HCT116 (cell line): ENCODE measurements around the gene FNDC3B.

Experiments used
- CEBPB ChIP-seq: IDR thresholded peaks from 2 replicates; pipeline ENCODE4 v1.6.1; 2012; ENCODE audit warnings: low read depth
- EGR1 ChIP-seq: IDR thresholded peaks from 2 replicates; pipeline ENCODE4 v1.6.1; 2012; ENCODE audit warnings: low read depth
- EZH2 ChIP-seq: fragments of 200-600 bp; sonication (generic); IDR thresholded peaks from 2 replicates; pipeline ENCODE4 v1.6.1; 2017; ENCODE audit warnings: antibody characterized with exemption, mixed run types
- FOSL1 ChIP-seq: IDR thresholded peaks from 2 replicates; pipeline ENCODE4 v1.6.1; 2012; ENCODE audit warnings: low read depth
- JUND ChIP-seq: IDR thresholded peaks from 2 replicates; pipeline ENCODE4 v1.6.1; 2012
- POLR2A ChIP-seq: IDR thresholded peaks from 2 replicates; pipeline ENCODE4 v1.7.0; 2011; ENCODE audit warnings: borderline replicate concordance; ENCODE audit not compliant: insufficient read depth, insufficient read length; ENCODE audit errors: extremely low read depth
- POLR2AphosphoS5 ChIP-seq: IDR thresholded peaks from 2 replicates; pipeline ENCODE4 v1.6.1; 2011; ENCODE audit warnings: mild to moderate bottlenecking, low read depth, low read length, moderate library complexity
- RAD21 ChIP-seq: IDR thresholded peaks from 2 replicates; pipeline ENCODE4 v1.6.1; 2012; ENCODE audit warnings: low read depth, mild to moderate bottlenecking
- TCF7L2 ChIP-seq: IDR thresholded peaks from 2 replicates; pipeline ENCODE4 v1.7.0; 2011; ENCODE audit warnings: borderline replicate concordance, inconsistent platforms; ENCODE audit not compliant: insufficient read depth, insufficient read length; ENCODE audit errors: extremely low read depth
- YY1 ChIP-seq: IDR thresholded peaks from 2 replicates; pipeline ENCODE4 v1.6.1; 2011; ENCODE audit warnings: low read length, low read depth, moderate library complexity, mild to moderate bottlenecking; ENCODE audit not compliant: insufficient replicate concordance; ENCODE audit errors: extremely low read depth
- ZNF274 ChIP-seq: fragments of 200-500 bp; sonication (Bioruptor generic); IDR thresholded peaks from 2 replicates; pipeline ENCODE4 v1.6.1; 2014; ENCODE audit warnings: mild to moderate bottlenecking, low read depth, low read length, inconsistent platforms
- TF ChIP-seq, protein P1 (sequence below), 3 experiments: fragments of 200-600 bp in 1 of 3; sonication (generic) in 1 of 3; IDR thresholded peaks in 2 of 3; conservative IDR thresholded peaks in 1 of 3; 2 replicates each; pipeline ENCODE4 v1.5.1; 2012 to 2017; ENCODE audit warnings: low read depth in 2 of 3, low read length in 2 of 3, antibody characterized with exemption in 1 of 3, borderline replicate concordance in 1 of 3, control low read depth in 1 of 3, mild to moderate bottlenecking in 1 of 3, mixed read lengths in 1 of 3, mixed run types in 1 of 3, moderate library complexity in 1 of 3; ENCODE audit not compliant: insufficient read depth in 1 of 3
- TF ChIP-seq, protein P2 (sequence below): IDR thresholded peaks from 2 replicates; pipeline ENCODE4 v1.6.1; 2012; ENCODE audit warnings: low read depth
- TF ChIP-seq, protein P3 (sequence below): IDR thresholded peaks from 2 replicates; pipeline ENCODE4 v1.6.1; 2012

DNA sequence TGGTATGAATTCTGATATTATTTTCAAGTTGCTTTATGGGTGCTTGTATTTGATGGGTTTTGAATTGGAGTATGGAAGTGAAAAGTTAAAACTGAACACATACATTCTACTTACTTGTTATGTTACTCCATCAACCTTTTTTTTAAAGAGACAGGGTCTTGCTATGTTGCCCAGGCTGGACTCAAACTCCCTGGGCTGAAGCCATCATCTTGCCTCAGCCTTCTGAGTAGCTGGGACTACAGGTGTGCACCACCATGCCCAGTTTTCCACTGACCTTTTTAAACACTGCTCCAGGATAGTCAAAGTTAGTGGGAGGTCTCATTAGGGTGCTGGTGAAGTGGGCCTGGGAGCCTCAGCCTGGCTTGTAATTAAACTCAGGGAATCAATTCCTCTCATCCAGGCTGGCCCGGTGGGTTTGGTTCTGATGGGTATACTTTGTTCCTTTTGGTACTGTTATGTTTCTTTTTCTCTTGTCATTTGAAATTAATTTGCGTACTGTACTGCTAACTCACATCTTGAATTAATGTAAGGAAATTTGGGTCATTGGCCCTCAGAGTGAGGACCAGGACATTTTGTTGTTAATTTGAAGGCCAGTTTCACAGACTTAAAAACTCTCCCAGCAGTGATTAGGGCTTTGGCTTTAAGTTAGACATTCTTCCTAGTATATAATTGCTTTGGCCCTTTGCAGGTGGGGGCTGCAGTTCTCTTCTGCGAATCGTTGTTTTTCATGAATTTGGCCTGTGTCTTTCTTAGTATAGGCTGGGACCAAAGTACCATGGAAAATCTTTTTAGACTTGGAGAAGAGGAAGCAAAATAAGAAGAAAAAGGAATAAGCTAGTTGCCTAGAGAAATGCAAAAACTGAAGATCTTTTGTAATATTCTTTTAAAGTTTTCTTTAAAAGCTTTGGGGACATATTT is 66.9 kb downstream of the FNDC3B start:
- TF ChIP-seq, protein P1, sequence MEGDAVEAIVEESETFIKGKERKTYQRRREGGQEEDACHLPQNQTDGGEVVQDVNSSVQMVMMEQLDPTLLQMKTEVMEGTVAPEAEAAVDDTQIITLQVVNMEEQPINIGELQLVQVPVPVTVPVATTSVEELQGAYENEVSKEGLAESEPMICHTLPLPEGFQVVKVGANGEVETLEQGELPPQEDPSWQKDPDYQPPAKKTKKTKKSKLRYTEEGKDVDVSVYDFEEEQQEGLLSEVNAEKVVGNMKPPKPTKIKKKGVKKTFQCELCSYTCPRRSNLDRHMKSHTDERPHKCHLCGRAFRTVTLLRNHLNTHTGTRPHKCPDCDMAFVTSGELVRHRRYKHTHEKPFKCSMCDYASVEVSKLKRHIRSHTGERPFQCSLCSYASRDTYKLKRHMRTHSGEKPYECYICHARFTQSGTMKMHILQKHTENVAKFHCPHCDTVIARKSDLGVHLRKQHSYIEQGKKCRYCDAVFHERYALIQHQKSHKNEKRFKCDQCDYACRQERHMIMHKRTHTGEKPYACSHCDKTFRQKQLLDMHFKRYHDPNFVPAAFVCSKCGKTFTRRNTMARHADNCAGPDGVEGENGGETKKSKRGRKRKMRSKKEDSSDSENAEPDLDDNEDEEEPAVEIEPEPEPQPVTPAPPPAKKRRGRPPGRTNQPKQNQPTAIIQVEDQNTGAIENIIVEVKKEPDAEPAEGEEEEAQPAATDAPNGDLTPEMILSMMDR (IDR thresholded peaks at IDR 0.05 in 2 of 3, conservative IDR thresholded peaks at IDR 0.05 in 1 of 3; ENCODE audit: borderline replicate concordance in 1 of 3, insufficient read depth in 1 of 3, low read depth in 2 of 3, low read length in 2 of 3), result no peak
- TF ChIP-seq POLR2A, result no peak
- TF ChIP-seq EGR1, result no peak
- no peak for TF ChIP-seq CEBPB
- no peak for TF ChIP-seq RAD21
- TF ChIP-seq FOSL1, result no peak
- TF ChIP-seq JUND, result no peak
- TF ChIP-seq ZNF274, result no peak
- TF ChIP-seq TCF7L2, result no peak
- TF ChIP-seq, protein P2, sequence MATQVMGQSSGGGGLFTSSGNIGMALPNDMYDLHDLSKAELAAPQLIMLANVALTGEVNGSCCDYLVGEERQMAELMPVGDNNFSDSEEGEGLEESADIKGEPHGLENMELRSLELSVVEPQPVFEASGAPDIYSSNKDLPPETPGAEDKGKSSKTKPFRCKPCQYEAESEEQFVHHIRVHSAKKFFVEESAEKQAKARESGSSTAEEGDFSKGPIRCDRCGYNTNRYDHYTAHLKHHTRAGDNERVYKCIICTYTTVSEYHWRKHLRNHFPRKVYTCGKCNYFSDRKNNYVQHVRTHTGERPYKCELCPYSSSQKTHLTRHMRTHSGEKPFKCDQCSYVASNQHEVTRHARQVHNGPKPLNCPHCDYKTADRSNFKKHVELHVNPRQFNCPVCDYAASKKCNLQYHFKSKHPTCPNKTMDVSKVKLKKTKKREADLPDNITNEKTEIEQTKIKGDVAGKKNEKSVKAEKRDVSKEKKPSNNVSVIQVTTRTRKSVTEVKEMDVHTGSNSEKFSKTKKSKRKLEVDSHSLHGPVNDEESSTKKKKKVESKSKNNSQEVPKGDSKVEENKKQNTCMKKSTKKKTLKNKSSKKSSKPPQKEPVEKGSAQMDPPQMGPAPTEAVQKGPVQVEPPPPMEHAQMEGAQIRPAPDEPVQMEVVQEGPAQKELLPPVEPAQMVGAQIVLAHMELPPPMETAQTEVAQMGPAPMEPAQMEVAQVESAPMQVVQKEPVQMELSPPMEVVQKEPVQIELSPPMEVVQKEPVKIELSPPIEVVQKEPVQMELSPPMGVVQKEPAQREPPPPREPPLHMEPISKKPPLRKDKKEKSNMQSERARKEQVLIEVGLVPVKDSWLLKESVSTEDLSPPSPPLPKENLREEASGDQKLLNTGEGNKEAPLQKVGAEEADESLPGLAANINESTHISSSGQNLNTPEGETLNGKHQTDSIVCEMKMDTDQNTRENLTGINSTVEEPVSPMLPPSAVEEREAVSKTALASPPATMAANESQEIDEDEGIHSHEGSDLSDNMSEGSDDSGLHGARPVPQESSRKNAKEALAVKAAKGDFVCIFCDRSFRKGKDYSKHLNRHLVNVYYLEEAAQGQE, result no peak
- TF ChIP-seq EZH2, result no peak
- TF ChIP-seq, protein P3, sequence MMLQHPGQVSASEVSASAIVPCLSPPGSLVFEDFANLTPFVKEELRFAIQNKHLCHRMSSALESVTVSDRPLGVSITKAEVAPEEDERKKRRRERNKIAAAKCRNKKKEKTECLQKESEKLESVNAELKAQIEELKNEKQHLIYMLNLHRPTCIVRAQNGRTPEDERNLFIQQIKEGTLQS, result no peak
- TF ChIP-seq YY1, result no peak
- TF ChIP-seq POLR2AphosphoS5, result no peak
